ENCODE results near the gene NIPA2.

NIPA2 gene

GRCh38 chr15:22889146-22889818 is 50.8 kb downstream of the NIPA2 start:
- Histone ChIP-seq H3K4me1 (ENCODE audit: control insufficient read depth, insufficient read depth, low read length) (no peaks in the 10 kb centered on the region), H3K36me3 (ENCODE audit: control insufficient read depth in 2 of 2, insufficient read depth in 1 of 2, low read length in 2 of 2) (peaks cover 0 to 23% of the 10 kb centered on the region in 2 experiments; a peak in 2 of 3 replicates), H3K9me3 (ENCODE audit: control insufficient read depth, insufficient read depth, low read depth, low read length) (no peaks in the 10 kb centered on the region), H3K27ac (ENCODE audit: extremely low read depth, low read depth, low read length) (no peak overlapping the region), H3K4me3 (ENCODE audit: low read depth, low read length) (no peak overlapping the region)
- POLR2A ChIA-PET, result no interaction called here
- CTCF ChIA-PET, result no interaction called here
- no peak for TF ChIP-seq IKZF3 (tag by site-specific recombination; IDR thresholded peaks at IDR 0.05)
- TF ChIP-seq ZNF211 (tag by site-specific recombination; IDR thresholded peaks at IDR 0.05; ENCODE audit: low read depth), result no peak
- TF ChIP-seq ZNF670 (tag by site-specific recombination; IDR thresholded peaks at IDR 0.05; ENCODE audit: low read depth), result no peak
- TF ChIP-seq ZBTB48 (tag by site-specific recombination; IDR thresholded peaks at IDR 0.05), result no peak
- no peak for TF ChIP-seq ZNF580 (tag by site-specific recombination; IDR thresholded peaks at IDR 0.05)
- TF ChIP-seq ZSCAN4 (tag by site-specific recombination; IDR thresholded peaks at IDR 0.05), result no peak
- TF ChIP-seq ZXDB (tag by site-specific recombination; IDR thresholded peaks at IDR 0.05), result no peak
- no peak for TF ChIP-seq ZNF792 (tag by site-specific recombination; IDR thresholded peaks at IDR 0.05)
- no peak for TF ChIP-seq ZNF280C (tag by site-specific recombination; IDR thresholded peaks at IDR 0.05)
- no peak for TF ChIP-seq ZNF121 (tag by site-specific recombination; IDR thresholded peaks at IDR 0.05)
- no peak for TF ChIP-seq ZNF350 (tag by site-specific recombination; IDR thresholded peaks at IDR 0.05)
- TF ChIP-seq BCL11A (tag by site-specific recombination; IDR thresholded peaks at IDR 0.05; ENCODE audit: low read depth), result no peak
- no peak for TF ChIP-seq HOXC10 (CRISPR knock-in tag; IDR thresholded peaks at IDR 0.05)
- no peak for TF ChIP-seq PRDM2 (tag by site-specific recombination; IDR thresholded peaks at IDR 0.05; ENCODE audit: borderline replicate concordance)
- TF ChIP-seq ZNF24 (tag by site-specific recombination; IDR thresholded peaks at IDR 0.05), result no peak
- TF ChIP-seq ZNF10 (tag by site-specific recombination; IDR thresholded peaks at IDR 0.05), result no peak
- no peak for TF ChIP-seq CTCF (tag by site-specific recombination; IDR thresholded peaks at IDR 0.05)
- no peak for TF ChIP-seq ZNF138 (tag by site-specific recombination; IDR thresholded peaks at IDR 0.05; ENCODE audit: borderline replicate concordance)
